HG02943 (cell line): ENCODE data around the gene ARHGAP32.
"Not testable (repeated sequence)": the region's sequence is repeated elsewhere in the genome, so short reads cannot be mapped to it uniquely, and the experiment has no call there.

Experiments
- ATAC-seq: cut with Tn5 transposase; IDR thresholded peaks from one replicate; pipeline ENCODE4 v1.9.1; 2021; ENCODE audit warnings: mild to moderate bottlenecking, low read depth, moderate library complexity; ENCODE audit not compliant: unreplicated experiment

Gene ARHGAP32

DNA sequence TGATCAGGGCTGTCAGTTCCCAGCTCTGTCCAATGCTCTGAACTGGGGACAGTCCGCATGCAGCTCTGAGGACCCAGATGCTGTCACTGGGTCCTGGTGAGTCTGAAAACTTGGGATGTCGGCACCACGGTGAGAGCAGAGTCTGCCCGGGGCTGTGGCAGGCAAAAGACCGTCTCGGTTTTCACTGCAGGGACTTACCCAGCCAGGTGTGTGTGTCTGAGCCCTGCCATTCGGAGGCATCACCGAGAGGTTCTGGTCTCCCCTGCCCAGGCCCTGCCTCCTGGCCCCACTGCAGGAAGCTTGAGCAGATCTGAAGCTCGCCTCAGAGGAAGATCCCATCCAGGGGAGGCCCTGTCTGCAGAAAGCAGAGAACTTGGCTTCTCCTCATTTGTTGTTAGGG lies 254.6 kb downstream of the ARHGAP32 start:
- ATAC-seq = no peak

DNA sequence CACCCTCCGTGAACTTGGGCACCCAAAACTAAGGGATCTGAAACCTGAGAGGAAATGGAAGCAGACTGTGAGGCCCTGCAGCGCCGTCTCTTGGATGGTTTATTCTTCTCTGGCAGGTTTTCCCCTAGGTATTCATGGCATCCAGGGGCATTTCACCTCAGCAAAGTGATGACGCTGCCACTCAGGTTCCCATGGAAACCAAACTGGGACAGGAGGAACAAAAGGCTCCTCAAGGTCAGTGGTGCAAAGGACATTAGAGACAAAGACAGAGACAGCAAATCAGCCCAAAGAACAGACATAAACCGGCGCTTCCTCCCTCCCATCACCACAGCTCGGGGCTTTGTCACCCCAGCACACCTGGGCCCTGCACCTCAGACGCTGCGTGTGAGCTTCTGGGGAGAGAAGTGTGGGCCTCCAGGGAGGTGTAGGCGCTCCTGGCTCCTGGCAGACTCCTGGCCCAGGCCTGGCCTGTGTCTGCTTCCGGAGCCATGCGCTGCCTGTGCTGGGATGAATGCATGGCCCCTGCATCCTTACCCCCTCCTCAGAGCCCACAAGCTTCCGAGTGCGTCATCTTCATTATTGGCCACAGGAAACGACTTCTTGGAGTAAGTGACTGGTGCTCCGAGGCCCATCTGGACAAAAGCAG lies 255.4 kb downstream of the ARHGAP32 start:
- no peak for ATAC-seq

DNA sequence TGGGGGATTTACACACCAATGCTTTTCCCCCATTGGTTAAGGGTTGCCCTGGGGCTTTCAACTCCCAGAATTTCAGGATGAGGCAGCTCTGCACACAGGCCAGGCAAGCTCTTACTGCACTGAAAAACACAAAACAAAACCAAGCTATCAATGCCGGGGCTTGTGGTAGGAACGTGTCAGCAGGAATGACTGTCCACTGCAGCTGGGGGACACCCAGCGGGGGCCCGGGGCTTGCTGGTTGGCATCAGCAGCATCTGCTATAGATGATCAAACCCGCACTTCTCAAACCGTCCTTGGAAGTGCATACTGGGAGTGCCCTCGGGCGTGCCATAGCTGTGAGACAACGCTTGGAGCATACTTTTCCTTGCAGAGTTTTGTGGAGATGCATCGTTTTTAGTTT lies 257.2 kb downstream of the ARHGAP32 start:
- no peak for ATAC-seq

DNA sequence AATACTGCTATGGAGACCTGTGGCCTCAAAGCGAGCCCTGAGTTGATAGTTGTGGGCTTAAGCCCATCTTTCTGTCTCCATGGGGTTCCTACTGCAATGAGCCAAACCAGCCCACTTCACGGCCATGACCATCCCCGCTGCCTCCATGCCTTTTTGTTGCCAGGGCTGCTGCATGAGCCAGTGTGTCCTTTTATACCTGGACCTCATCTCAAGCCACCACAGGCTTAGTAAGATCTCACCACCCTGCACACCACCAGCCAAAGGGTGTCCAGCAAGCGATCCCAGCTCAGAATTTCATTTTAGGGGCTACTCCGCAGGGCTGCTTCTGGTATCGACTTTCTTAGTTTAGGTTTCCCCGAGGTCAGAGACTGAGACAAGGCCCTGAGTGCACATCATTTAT lies 257.8 kb downstream of the ARHGAP32 start:
- no peak for ATAC-seq

DNA sequence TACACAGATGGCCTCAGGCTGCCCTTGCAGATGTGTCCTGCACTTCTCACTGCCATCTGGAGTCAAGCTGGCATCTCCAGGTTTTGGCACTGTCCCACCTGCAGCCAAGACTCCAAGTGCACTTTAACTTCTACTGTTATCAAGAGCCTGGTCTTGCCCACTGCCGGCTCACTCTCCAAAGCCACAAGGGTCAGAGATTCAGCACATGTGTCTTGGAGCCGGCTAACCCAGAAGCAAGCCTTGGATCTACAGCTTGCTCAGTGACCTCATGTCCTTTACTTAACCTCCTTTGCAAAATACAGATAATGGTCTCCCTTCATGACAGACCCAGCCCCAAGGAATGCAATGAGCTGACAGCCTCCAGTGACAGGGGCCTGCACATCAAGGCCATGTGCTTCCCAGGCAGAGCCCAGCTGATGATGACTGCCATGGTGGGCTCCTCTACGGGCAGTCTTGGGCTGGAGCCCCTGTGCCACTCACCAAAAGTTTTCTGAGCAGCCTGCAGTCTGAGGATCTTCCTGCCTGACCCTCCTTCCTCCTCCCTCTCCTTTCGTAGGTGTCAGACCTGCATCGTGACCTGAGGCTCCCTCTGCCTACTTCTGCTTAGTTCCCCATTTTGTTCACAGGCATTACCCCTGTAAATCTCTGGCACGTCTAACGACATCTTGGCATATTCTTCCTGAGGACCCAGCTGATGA lies 258.5 kb downstream of the ARHGAP32 start:
- ATAC-seq = no peak

DNA sequence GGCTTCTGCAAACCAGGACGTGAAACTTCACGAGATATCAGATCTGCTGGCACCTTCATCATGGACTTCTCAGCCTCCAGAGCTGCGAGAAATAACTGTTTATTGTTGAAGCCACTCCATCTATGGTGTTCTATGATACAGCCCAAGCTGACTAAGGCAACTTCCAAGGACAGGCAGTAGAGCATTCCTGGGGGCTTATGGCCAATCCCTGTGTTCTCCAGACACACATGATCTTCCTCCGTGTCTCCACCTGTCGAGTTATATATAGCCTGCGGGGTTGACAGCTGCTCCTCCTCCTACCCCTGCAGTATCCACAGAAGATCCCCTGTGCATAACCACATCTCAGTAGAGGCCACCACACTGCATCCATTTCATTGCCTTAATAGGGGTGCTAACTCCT lies 260.5 kb downstream of the ARHGAP32 start:
- ATAC-seq = no peak

DNA sequence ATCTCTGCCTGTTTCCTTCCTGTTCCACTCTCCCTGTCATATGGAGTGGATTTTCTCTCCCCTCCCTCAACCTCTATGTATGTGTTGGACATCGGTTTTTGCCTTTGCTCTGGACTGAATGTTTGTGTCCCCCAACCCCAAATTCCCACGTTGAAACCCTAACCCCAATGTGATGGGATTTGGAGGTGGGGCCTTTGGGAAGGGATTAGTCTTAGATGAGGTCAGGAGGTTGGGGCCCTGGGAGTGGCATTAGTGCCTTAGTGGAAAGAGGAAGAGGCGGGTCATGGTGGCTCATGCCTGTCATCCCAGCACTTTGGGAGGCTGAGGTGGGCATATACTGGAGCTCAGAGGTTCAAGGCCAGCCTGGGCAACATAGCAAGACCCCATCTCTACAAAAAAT lies 261.1 kb downstream of the ARHGAP32 start:
- no peak for ATAC-seq

DNA sequence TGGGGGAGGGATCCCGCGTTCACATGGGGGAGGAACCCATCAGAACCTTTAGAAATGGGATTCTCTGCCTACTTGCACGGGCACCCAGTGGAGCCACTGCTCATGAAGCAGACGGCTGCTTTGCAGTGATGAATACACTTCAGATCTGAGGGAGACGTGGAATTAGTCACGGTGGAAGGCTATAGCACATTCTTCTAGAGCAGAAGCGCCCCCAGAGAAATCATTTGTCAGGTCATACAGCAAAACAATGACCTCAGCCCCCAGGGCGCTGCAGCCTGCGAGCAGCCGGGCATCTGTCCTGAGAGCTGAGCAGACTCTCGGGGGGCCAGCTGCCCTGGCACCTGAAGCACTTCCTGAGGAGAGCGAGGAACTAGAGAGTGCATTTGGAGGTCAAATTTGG lies 262.1 kb downstream of the ARHGAP32 start:
- ATAC-seq = no peak

DNA sequence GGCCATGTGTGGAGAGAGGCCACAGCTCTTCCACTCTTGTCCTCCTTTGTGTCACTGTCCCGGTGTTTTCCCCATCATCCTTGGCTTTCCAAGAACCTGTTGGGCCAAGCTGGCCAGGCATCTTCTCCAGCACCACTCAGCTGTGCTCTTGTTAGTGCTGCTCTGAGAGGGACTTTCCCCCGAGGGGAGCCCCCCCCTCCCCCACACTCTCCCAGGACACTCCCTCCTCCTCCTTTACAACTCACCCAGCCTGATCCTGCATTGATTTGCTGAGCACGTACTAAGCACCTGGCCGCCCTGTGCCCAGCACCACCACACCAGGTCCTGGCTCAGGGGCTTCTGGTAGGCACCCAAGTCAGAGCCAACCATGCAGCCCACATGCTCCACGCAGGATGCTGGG lies 262.7 kb downstream of the ARHGAP32 start:
- no peak for ATAC-seq

DNA sequence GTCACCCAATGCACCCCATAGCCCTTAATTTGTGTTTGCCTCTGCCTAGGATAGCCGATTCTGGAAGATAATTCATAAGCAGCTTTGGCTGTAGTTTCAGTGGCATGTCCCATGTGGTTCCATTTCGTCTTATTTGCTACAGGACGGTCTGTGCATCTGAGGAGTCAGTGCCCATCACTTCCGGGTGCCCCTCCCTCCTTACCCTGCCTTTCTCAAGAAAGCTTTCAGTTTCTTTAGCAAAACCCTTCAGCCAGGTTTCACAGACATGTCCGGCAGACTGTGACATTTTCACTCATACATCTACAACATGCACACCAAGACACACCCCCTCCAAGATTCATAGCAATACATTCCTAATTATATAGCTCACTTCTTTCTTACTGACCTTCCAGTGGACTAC lies 263.7 kb downstream of the ARHGAP32 start:
- peak; percentile 100 for ATAC-seq

DNA sequence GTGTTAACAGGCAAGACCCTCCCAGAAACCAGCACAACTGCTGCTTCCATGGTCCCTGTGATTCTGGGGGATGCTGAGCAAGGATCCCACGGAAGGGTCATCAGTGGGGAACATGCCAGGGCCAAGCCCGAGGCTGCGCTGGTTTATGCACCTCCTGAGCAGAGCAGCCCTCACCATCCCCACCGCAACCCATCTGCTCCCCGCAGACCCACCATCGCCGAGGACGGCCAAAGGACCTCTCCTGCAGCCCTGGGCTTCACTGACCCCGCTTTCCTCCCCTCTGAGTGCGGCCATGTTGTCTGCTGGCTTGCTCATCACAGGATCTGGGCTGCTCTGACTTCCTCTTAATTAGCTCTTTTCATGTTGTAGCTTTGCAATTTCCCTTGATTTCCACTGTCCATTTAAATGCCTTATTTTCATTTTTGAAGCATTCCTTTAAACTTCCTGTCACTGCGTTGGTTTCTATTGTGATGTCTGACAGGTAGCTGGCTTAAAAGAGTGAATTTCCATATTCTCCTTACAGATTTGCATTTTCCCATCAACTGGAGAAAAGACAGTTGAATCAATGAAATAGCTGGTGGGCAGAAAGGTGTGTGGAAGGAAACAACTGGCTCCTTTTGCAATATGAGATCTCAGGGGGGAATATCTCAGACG lies 264.3 kb downstream of the ARHGAP32 start:
- ATAC-seq = no peak

DNA sequence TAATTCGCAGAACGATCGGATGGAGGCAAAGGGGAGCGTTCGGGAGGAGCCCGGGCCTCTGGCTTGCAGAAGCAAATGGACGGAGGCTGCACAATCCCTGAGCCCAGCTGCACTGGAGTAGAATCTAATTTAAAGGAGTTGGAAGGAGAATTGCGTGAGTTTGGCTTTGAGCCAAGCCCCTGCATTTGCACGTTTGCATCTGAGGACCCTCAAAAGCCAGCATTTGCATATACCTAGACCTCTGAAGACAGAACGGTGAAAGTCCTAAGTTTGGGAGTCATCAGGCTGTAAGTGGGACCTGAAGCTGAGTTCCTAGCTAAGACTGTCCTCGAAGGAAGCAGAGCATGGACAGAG lies 265.0 kb downstream of the ARHGAP32 start:
- ATAC-seq = no peak

DNA sequence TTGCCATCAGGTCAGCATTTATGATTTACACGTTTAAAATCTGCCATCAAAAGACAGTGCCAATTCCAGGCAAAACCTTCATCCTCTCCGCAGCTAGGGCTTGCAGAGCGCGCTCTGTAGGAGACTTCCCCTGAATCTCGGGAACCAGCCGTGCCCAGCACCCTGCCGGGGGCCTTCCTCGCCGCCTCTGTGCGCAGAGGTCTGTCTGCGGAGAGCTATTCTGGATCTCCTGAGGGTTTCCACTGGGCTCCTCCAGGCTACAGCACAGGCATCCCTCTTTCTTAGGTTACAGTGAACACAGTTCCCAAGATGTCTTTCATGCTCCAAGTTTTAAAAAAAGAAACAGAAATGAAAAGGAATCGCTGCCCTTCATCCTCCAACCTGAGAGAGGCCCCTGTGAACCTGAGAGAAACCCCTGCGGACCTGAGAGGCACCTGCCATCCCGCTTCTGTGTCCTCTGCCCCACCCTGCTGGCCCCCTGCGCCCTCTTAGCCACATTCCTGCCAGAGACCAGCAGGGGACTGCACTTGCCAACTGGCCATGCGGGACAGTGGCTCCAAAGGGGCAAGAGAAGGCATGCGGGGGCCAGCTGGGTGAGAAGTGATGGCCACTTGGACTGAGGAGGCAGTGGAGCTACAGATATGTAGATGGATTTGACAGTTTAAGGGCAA lies 265.6 kb downstream of the ARHGAP32 start:
- no peak for ATAC-seq

DNA sequence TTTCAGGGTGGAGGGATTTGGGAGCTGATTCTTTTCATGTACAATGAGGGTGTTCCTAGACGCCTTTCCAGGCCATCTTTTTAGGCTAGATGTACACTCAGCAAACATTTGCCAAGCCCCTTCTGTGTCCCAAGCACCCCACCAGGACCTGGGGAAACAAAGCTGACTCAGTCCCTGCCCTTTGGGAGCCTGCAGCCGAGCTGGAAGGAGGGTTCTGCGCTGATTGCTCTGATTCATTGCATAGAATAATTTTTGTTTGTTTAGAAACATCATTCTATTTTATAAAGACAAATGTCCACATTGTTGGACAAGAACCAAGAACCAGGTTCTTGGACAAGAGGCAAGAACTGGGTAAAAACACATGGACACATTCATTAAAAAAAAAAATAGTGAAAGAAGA lies 266.1 kb downstream of the ARHGAP32 start:
- no peak for ATAC-seq

DNA sequence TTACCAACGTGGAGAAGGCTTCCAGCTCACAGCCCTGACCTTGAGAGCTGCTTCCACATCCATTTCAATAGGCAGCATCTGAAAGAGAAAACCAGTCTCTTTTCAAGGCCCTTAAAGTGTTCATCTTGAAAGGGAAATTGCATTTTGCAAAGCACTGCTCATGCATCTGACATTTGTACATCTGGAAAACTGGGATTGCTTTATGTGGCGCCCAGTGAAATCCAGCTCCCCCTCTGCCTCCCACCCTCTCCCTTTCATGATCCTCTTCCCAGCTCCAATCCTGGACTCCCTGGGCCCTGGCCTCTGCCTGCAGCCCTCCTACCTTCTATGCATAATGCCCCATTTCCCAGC lies 266.9 kb downstream of the ARHGAP32 start:
- ATAC-seq = no peak

DNA sequence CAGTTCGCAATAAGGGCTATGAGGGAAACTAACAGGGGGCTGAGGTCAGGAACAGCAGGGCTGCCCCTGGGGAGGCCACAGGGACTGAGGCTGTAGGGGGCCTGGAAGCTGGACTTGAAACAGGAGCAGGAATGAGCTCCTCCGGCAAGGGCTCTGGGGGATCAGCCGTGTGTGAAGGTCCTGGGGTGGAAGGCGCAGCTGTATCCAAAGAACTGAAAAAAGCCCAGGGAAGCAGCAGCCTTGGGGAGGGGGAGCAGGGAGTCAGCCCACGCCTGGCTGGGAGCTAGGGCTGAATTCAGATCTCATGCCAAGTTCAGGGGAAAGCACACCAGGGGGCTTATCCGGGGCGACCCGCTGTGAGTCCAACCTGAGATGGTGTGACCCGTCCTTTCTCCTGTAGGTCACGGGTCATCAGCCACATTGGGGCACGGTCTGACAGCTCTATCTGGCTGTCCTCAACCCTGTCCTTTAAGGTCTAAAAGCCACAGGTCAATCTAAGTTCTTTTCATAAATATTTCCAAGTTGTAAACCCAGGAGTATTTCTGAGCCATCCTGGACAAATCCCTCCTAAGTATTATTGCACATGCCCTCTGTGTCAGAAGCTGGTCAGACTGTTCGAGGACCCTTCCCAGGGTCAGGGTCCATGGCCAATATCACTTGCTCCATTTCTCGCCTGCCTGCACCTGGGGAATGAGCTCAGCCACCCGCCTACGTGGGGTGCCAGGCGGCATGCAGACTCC lies 267.4 kb downstream of the ARHGAP32 start:
- no peak for ATAC-seq

DNA sequence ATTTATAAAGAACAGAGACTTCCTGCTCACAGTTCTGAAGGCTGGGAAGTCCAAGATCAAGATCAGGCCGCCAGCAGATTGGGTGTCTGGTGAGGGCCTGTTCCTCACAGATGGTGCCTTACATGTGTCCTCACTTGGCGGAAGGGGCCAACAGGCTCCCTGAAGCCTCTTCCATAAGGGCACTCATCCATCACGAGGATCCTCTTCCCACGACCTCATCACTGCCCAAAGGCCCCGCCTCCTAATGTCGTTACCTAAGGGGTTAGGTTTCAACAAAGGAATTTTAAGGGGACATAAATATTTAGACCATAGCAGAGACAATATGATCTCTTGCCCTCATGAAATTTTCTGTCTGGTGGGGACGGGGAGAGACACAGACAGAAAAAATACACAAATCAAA lies 268.0 kb downstream of the ARHGAP32 start:
- ATAC-seq = no peak

DNA sequence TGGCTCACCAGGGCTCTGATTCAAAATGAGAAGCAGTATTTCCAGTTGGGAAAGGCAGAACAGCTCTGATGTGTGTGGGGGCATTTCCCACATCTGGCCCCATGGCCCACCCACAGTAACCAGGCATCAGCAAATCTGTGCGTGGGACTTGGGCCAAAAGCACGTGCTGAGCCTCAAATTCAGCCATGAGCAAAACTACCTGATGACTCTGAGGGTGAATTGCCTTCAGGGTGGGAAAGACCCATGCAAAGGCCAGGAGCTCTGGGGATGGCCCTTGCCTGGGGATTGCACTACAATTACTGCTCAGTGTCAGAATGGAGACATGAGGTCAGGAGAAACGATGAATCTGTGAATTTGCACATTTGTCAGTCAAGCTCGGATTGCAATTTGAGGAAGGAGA lies 270.3 kb downstream of the ARHGAP32 start:
- no peak for ATAC-seq

DNA sequence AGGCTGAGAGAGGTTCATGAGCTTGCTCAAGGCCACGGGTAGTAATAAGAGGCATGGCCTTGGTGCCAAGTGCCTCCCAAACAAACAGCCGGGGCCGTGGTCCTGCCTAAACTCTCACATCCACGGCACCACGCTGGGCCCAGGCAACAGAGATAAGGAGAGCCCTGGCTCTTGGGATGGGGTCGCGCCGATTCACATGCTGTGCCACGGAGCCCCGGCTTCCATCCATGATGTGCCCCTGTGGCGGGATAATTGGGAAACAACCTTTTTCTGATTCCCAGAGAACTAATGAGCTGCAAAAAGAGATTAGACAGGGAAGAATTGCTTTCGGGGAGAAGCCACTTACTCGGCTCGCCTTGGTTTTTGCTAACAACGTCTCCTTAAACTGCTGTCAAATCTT lies 271.5 kb downstream of the ARHGAP32 start:
- ATAC-seq = no peak

DNA sequence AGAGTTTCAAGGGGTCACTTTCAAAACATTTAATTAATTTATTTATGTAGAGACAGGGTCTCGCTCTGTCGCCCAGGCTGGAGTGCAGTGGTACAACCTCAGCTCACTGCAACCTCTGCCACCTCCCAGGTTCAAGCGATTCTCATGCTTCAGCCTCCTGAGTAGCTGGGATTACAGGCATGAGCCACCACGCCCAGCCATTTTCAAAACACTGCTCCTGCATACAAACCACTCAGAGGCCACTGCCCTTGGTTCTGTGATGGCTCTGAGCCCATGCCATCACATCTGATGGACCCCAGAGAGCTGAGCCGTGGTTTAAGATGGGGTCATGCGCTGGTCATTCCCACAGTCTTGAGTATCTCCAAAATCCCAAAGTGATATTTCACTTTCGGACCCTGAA lies 272.5 kb downstream of the ARHGAP32 start:
- not testable (repeated sequence) for ATAC-seq

DNA sequence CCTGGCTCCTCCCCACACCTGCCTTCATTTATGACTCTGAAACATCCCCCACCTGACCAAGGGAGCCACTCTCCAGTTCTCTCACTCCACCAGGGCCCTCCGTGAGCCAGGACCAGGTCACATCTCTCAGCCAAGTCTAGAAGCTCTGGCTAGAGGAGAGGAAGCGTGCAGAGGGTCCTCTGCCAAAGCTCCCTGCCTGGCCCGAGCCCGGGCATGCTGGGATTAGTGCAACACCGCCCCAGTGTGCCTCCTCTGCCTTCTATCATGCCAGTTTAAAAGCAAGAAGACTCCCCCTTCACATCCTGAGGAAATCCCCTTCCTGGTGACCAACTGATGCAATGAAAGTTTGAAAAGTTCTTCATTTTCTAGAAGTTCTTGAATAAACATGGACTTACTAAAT lies 272.9 kb downstream of the ARHGAP32 start:
- no peak for ATAC-seq
